Subcutaneous abdominal adipose tissue (tissue), 5 donors: Measurements from ENCODE around the gene BCR.

ENCODE experiments used
- H3K27ac ChIP-seq: one replicate; pipeline ENCODE4 v1.7.0; 2013; ENCODE audit warnings: low read depth, mild to moderate bottlenecking, inconsistent platforms, low read length, moderate library complexity
- H3K27me3 ChIP-seq, 5 donors: one replicate each; pipeline ENCODE4 v1.7.0; 2013; ENCODE audit warnings: low read length in 5 of 5, inconsistent platforms in 1 of 5; ENCODE audit not compliant: control insufficient read depth in 5 of 5, insufficient read depth in 4 of 5
- H3K36me3 ChIP-seq, 5 donors: one replicate each; pipeline ENCODE4 v1.7.0; 2013; ENCODE audit warnings: low read length in 5 of 5; ENCODE audit not compliant: control insufficient read depth in 5 of 5, insufficient read depth in 5 of 5
- H3K4me1 ChIP-seq, 5 donors: one replicate each; pipeline ENCODE4 v1.7.0; 2013; ENCODE audit warnings: low read length in 5 of 5, mild to moderate bottlenecking in 3 of 5, moderate library complexity in 1 of 5; ENCODE audit not compliant: control insufficient read depth in 5 of 5, insufficient read depth in 5 of 5
- H3K4me3 ChIP-seq, 5 donors: one replicate each; pipeline ENCODE4 v1.7.0; 2013; ENCODE audit warnings: low read length in 5 of 5, low read depth in 1 of 5
- H3K9ac ChIP-seq, 5 donors: one replicate each; pipeline ENCODE4 v1.7.0; 2013; ENCODE audit warnings: low read length in 5 of 5, mild to moderate bottlenecking in 4 of 5, moderate library complexity in 3 of 5
- H3K9me3 ChIP-seq, 5 donors: one replicate each; pipeline ENCODE4 v1.7.0; 2013; ENCODE audit warnings: low read length in 5 of 5; ENCODE audit not compliant: control insufficient read depth in 5 of 5
- donor health status: healthy.
- donor health status: healthy.
- donor health status: healthy.
- donor health status: healthy.
- donor health status: healthy.

Gene BCR

GRCh38 chr22:23246982-23247766 is 66.9 kb downstream of the BCR start:
- Histone ChIP-seq H3K36me3 (no peaks in the 10 kb centered on the region), H3K9me3 (no peaks in the 10 kb centered on the region), H3K27ac (no peak overlapping the region), H3K27me3 (no peaks in the 10 kb centered on the region), H3K9ac (no peak overlapping the region), H3K4me1 (peaks cover 0 to 19% (median 3%) of the 10 kb centered on the region in 5 donors), H3K4me3 (no peak overlapping the region)

GRCh38 chr22:23248583-23248982 is 68.3 kb downstream of the BCR start:
- H3K4me1 ChIP-seq = peaks cover 0 to 14% (median 3%) of the 10 kb centered on the region in 5 donors
- no peak overlapping the region for H3K27ac ChIP-seq
- H3K27me3 ChIP-seq = no peaks in the 10 kb centered on the region
- no peak overlapping the region for H3K4me3 ChIP-seq
- H3K9ac ChIP-seq = no peak overlapping the region
- H3K9me3 ChIP-seq = no peaks in the 10 kb centered on the region
- H3K36me3 ChIP-seq = peaks cover 0 to 1% (median under 1%) of the 10 kb centered on the region in 5 donors

GRCh38 chr22:23250056-23250784 is 69.9 kb downstream of the BCR start:
- H3K4me3 ChIP-seq = no peak overlapping the region
- no peaks in the 10 kb centered on the region for H3K27me3 ChIP-seq
- H3K9ac ChIP-seq = no peak overlapping the region
- H3K4me1 ChIP-seq = peaks cover 0 to 13% (median 3%) of the 10 kb centered on the region in 5 donors
- peaks cover 0 to 15% (median 14%) of the 10 kb centered on the region in 5 donors for H3K36me3 ChIP-seq
- no peaks in the 10 kb centered on the region for H3K9me3 ChIP-seq
- H3K27ac ChIP-seq = no peak overlapping the region

- no peak overlapping the region for H3K27ac ChIP-seq
- no peaks in the 10 kb centered on the region for H3K9me3 ChIP-seq
- H3K4me1 ChIP-seq = peaks cover 0 to 15% (median 6%) of the 10 kb centered on the region in 5 donors
- peaks cover 0 to 20% (median 18%) of the 10 kb centered on the region in 5 donors for H3K36me3 ChIP-seq
- no peaks in the 10 kb centered on the region for H3K27me3 ChIP-seq
- no peak overlapping the region for H3K4me3 ChIP-seq
- H3K9ac ChIP-seq = no peak overlapping the region
These were observed 70.6 kb downstream of the BCR start for GRCh38 chr22:23250785-23251363.

- no peak overlapping the region for H3K27ac ChIP-seq
- H3K9me3 ChIP-seq = no peaks in the 10 kb centered on the region
- peaks cover 0 to 22% (median 13%) of the 10 kb centered on the region in 5 donors for H3K4me1 ChIP-seq
- no peak overlapping the region for H3K4me3 ChIP-seq
- no peak overlapping the region for H3K9ac ChIP-seq
- H3K36me3 ChIP-seq = peaks cover 0 to 24% (median 18%) of the 10 kb centered on the region in 5 donors
- H3K27me3 ChIP-seq = no peaks in the 10 kb centered on the region
These were observed 71.3 kb downstream of the BCR start for GRCh38 chr22:23251445-23252093.

GRCh38 chr22:23253475-23254055 is 73.3 kb downstream of the BCR start:
- Histone ChIP-seq H3K27ac (no peak overlapping the region), H3K4me3 (no peak overlapping the region), H3K4me1 (peaks cover 8 to 40% (median 31%) of the 10 kb centered on the region in 5 donors), H3K9me3 (no peaks in the 10 kb centered on the region), H3K36me3 (peaks cover 0 to 25% (median 22%) of the 10 kb centered on the region in 5 donors), H3K9ac (no peak overlapping the region), H3K27me3 (no peaks in the 10 kb centered on the region)

GRCh38 chr22:23255506-23256170 is 75.3 kb downstream of the BCR start:
- H3K9me3 ChIP-seq = no peaks in the 10 kb centered on the region
- peaks cover 0 to 28% (median 22%) of the 10 kb centered on the region in 5 donors for H3K36me3 ChIP-seq
- H3K4me3 ChIP-seq = no peak overlapping the region
- H3K4me1 ChIP-seq = peaks cover 8 to 37% (median 31%) of the 10 kb centered on the region in 5 donors
- peak overlapping the region; percentile 88 for H3K27ac ChIP-seq
- no peaks in the 10 kb centered on the region for H3K27me3 ChIP-seq
- peak overlapping the region in 1 of 5 donors; percentile 56 for H3K9ac ChIP-seq

GRCh38 chr22:23256171-23256932 is 76.0 kb downstream of the BCR start:
- H3K9ac ChIP-seq = peak overlapping the region; percentile 25 to 63 (median 56)
- H3K4me1 ChIP-seq = peaks cover 8 to 37% (median 31%) of the 10 kb centered on the region in 5 donors
- H3K9me3 ChIP-seq = no peaks in the 10 kb centered on the region
- peak overlapping the region; percentile 88 for H3K27ac ChIP-seq
- no peak overlapping the region for H3K4me3 ChIP-seq
- no peaks in the 10 kb centered on the region for H3K27me3 ChIP-seq
- H3K36me3 ChIP-seq = peaks cover 0 to 35% (median 27%) of the 10 kb centered on the region in 5 donors
